COR-L47 (cell line): ENCODE measurements around the gene ZNF48.
A peak's percentile ranks its signal among the peaks of the same experiment; 100 is the strongest.

Experiments used
- DNase-seq: peaks from one replicate; lab custom pipeline; 2025; lab: John Stamatoyannopoulos, UW

The ZNF48 gene

GRCh38 chr16:30358990-30359870, 36.0 kb upstream of the ZNF48 start:
- no peak for DNase-seq

GRCh38 chr16:30359871-30360170, 35.4 kb upstream of the ZNF48 start:
- no peak for DNase-seq

GRCh38 chr16:30361180-30361579, 34.0 kb upstream of the ZNF48 start:
- no peak for DNase-seq

GRCh38 chr16:30365200-30365599, 30.0 kb upstream of the ZNF48 start:
- DNase-seq: no peak

GRCh38 chr16:30366511-30366910, 28.7 kb upstream of the ZNF48 start:
- DNase-seq: no peak

- DNase-seq: no peak
These were observed 27.7 kb upstream of the ZNF48 start for GRCh38 chr16:30367349-30368009.

- DNase-seq: no peak
These were observed 27.0 kb upstream of the ZNF48 start for GRCh38 chr16:30368122-30368791.

- DNase-seq: no peak
These were observed 26.5 kb upstream of the ZNF48 start for GRCh38 chr16:30368792-30369090.

GRCh38 chr16:30369091-30369937, 25.9 kb upstream of the ZNF48 start:
- no peak for DNase-seq

GRCh38 chr16:30369938-30370455, 25.2 kb upstream of the ZNF48 start:
- peak; percentile 75 for DNase-seq

- peak; percentile 99 for DNase-seq
These were observed 24.6 kb upstream of the ZNF48 start, which contains the start of gene TBC1D10B for GRCh38 chr16:30370456-30371247. Gene TBC1D10B (minus strand): TSS chr16:30370494. CDS start chr16:30370183, 311 bp downstream.

- no peak for DNase-seq
These were observed 23.9 kb upstream of the ZNF48 start for GRCh38 chr16:30371248-30371816.

- no peak for DNase-seq
These were observed 23.0 kb upstream of the ZNF48 start for GRCh38 chr16:30372038-30372712.

- no peak for DNase-seq
These were observed 22.5 kb upstream of the ZNF48 start for GRCh38 chr16:30372725-30373124.

GRCh38 chr16:30374538-30374937, 20.7 kb upstream of the ZNF48 start, which contains the start of gene MYL11:
Gene MYL11 (plus strand): TSS chr16:30374802. CDS start chr16:30374858, 56 bp downstream.
- no peak for DNase-seq

GRCh38 chr16:30375864-30376263, 19.4 kb upstream of the ZNF48 start:
- DNase-seq: no peak

- no peak for DNase-seq
These were observed 18.7 kb upstream of the ZNF48 start for GRCh38 chr16:30376461-30376902.

- no peak for DNase-seq
These were observed 18.0 kb upstream of the ZNF48 start for GRCh38 chr16:30377050-30377811.

- peak; percentile 88 for DNase-seq
These were observed 17.4 kb upstream of the ZNF48 start for GRCh38 chr16:30377812-30378235.
